ENCODE results near the gene TRIM15.
"Not testable (repeated sequence)": the region's sequence is repeated elsewhere in the genome, so short reads cannot be mapped to it uniquely, and the experiment has no call there.

The TRIM15 gene

GRCh38 chr6:30200551-30201281, 37.4 kb downstream of the TRIM15 start:
- DNase-seq = no peak

- no peak for DNase-seq
Observed at GRCh38 chr6:30202366-30202765, 39.0 kb downstream of the TRIM15 start.

DNA sequence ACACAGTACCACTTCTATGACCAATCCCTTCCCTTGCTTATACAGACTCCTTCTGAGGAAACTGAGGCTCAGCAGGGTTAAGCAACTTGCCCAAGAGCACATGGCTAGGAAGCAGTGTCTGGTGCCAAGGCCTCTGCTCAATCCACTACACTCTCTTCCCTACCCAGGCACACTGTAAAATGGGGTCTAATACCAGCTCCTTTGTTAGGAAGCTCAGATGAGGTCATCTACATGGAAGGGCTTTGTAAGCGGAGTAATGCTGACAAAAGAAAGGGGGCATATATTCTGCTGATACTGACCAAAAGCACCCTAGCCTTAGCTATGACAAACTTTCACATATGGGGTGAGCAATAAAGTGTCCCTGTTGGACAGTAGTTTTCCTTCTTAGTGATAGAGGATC, 40.8 kb downstream of the TRIM15 start:
- no peak for DNase-seq

DNA sequence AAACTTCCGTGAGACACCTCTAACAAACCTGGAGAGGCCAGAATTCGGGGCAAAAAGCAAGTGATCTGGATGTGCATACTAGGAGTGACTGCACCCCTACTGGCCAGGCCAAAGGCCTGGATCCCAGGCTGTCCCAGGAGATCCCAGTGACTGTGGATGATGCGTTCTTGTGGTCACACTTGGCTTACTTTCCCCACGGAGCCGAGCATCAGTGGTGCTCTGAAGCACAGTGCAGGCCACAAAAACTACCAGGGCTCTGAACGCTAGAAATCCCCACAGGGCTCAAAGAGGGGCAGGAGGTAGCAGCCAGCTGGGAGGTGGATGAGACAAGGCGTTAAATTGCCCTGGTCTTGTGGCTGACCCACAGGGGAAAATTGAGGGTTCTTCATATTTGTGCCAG, 42.8 kb downstream of the TRIM15 start:
- DNase-seq = no peak

GRCh38 chr6:30206799-30207618, 43.7 kb downstream of the TRIM15 start:
- DNase-seq = no peak

DNA sequence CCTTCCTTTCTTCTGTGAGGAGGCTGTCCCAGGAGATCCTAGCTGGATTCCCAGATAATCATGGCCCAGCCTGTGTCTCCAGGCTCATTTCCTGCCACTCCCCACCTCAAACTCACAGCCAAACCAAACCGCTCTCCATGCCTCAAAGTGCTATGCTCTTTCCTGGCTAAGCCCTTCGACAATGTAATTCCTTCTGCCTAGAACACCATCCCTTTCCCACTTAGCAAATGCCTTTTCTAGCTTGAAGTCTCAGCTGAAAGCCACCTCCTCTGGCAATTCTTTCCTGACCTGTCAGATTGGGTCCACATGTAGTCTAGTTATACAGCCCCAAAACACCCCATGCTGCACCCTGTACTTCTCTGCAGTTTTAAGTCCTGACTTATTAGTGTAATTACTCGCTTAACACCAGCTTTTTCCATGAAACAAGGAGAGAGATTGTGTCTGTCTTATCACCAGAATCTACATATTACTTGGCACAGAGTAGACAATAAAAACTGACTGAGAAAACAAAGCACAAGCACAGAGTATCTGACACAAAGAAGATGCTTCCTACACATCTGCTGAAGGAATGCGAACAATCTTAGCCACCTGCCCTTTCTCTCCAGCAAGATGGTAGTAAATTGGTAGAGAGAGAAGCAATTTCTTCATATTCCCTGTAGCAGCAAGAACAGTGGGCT, 44.4 kb downstream of the TRIM15 start:
- DNase-seq = peak; percentile 57

DNA sequence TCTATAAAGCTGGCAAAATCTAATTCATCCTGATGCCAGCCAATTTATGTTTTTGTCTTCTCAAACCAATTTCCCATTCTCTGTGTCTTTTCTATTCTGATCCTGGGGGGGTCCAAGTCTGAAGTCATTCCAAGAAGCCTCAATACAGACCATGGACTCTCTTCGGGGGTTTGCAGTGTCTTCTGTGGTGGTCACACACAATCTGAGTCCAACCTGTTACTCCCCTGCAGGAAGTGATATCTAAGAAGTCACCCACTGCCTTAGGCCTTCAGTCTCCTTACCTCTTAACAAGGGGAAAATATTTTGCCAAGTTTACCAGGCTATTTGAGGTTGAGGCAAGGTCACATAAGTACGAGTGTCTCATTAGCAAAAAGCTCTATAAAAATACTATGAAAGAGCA, 48.0 kb downstream of the TRIM15 start:
- DNase-seq = no peak

- DNase-seq = no peak
Observed at GRCh38 chr6:30211899-30212298, 48.6 kb downstream of the TRIM15 start.

GRCh38 chr6:30212865-30213666, 49.7 kb downstream of the TRIM15 start, which contains the start of gene TRIM26:
Gene TRIM26 (minus strand): TSS chr6:30213406. CDS start chr6:30199103, 14,303 bp downstream.
- peak; percentile 99 for DNase-seq

DNA sequence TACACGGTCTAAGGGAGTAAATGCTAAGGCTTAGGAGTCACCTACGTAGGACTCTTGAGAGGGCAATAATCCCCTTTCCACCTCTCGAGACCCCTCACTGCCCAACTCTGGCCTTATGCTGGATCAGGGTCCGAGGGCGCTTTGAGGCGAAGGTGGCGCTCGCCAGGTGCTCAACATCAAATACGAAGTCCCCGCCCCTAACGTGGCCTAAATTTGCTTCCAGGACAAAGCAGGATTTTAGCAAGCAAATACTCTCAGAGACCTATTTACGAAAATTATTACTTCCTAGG, 50.3 kb downstream of the TRIM15 start:
- DNase-seq = no peak

GRCh38 chr6:30213957-30214656, 50.8 kb downstream of the TRIM15 start:
- peak; percentile 90 for DNase-seq

DNA sequence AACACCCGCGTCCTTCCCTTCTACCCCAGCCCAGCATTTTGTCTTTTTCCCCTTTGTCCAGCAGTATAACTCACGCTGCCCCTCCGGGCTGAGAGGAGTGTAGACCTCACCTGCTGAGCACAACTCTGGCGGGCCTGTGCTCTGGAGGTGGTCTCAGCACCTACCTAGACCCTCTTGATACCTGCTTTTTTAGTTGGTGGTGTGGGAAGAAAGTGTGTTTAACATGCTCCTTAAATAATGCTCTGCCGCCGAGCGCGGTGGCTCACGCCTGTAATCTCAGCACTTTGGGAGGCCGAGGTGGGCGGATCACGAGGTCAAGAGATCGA, 51.3 kb downstream of the TRIM15 start:
- no peak for DNase-seq

DNA sequence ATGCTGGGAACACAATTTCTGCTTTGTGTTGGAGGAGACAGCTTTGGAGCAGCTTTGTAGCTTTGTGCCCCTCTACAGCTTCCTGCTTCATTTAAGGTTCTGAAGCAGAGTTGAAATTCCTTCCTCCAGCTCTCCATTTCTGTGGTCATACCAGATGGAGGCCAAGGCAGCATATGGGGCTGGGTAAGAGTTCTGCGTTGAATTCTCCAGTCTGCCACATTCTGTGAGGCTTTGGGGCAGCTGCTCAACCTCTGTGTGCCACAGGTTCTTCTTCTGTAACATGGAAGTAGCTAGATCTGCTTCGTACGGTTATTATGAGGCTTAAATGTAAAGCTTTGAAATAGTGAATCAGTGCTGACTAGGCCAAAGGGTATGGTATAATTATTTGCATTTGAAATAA, 52.8 kb downstream of the TRIM15 start:
- no peak for DNase-seq

DNA sequence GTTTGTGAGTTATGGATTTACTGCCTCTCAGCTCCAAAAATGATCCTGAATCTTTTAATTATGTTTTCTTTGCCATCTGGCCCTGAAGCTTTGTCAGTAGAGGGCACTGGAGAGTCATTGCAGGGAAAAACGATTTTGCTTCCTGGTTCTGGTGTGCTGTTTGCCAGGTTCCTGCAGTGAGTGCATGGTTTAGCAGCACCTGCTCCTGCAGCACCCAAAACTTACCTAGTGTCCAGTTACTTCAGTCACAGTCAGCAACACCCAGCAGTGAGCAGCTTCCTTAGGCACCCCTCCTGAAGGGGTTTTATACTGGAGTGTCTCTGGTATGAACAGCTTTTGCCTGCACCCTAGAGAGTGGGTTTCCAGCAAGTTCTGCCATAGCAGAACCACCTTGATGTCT, 55.9 kb downstream of the TRIM15 start:
- DNase-seq = no peak

- not testable (repeated sequence) for DNase-seq
Observed at GRCh38 chr6:30221395-30221794, 58.0 kb downstream of the TRIM15 start.

DNA sequence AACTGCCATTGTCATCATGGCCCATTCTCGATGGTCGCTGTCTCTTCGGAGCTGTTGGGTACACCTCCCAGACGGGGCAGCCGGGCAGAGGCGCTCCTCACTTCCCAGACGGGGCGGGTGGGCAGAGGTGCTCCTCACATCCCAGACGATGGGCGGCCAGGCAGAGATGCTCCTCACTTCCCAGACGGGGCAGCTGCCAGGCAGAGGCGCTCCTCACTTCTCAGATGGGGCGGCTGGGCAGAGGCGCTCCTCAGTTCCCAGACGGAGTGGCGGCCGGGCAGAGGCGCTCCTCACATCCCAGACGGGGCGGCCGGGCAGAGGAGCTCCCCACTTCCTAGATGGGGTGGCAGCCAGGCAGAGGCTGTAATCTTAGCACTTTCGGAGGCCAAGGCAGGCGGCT, 58.6 kb downstream of the TRIM15 start:
- DNase-seq = not testable (repeated sequence)
